Smooth muscle cell (in vitro differentiated cells): ENCODE data around the gene PLXNA4. TPM values are rescaled to one million over a fixed set of nuclear protein-coding genes. Genes with fewer than 3 reads are reported as not detected.

Experiments used
- DNase-seq: peaks from one replicate; lab custom pipeline; 2025; ENCODE audit not compliant: unreplicated experiment; lab: John Stamatoyannopoulos, UW
- H2AFZ ChIP-seq: fragments of 200-600 bp; sonication (generic); 2 replicates; pipeline ENCODE4 v1.6.0; 2016; ENCODE audit warnings: antibody characterized with exemption, low read depth, mild to moderate bottlenecking
- H3F3A ChIP-seq: fragments of 200-600 bp; sonication (generic); 2 replicates; pipeline ENCODE4 v1.6.0; 2017; ENCODE audit warnings: antibody characterized with exemption, low read depth
- H3K27ac ChIP-seq: fragments of 200-600 bp; sonication (generic); 2 replicates; pipeline ENCODE4 v1.5.1; 2016; ENCODE audit warnings: low read depth, mild to moderate bottlenecking
- H3K27me3 ChIP-seq: fragments of 200-600 bp; sonication (generic); 2 replicates; pipeline ENCODE4 v1.6.1; 2016; ENCODE audit warnings: low read depth, mild to moderate bottlenecking
- H3K36me3 ChIP-seq: fragments of 200-600 bp; sonication (generic); 2 replicates; pipeline ENCODE4 v1.5.1; 2016; ENCODE audit warnings: low read depth
- H3K4me1 ChIP-seq: fragments of 200-600 bp; sonication (generic); 2 replicates; pipeline ENCODE4 v1.5.1; 2016; ENCODE audit warnings: low read depth
- H3K4me2 ChIP-seq: fragments of 200-600 bp; sonication (generic); 2 replicates; pipeline ENCODE4 v1.6.0; 2016; ENCODE audit warnings: mild to moderate bottlenecking
- H3K4me3 ChIP-seq: fragments of 200-600 bp; sonication (generic); 2 replicates; pipeline ENCODE4 v1.5.1; 2016; ENCODE audit warnings: mild to moderate bottlenecking
- H3K79me2 ChIP-seq: fragments of 200-600 bp; sonication (generic); 2 replicates; pipeline ENCODE4 v1.6.0; 2016; ENCODE audit warnings: low read depth, mild to moderate bottlenecking
- H3K9ac ChIP-seq: fragments of 200-600 bp; sonication (generic); 2 replicates; pipeline ENCODE4 v1.6.0; 2016; ENCODE audit warnings: low read depth
- H3K9me3 ChIP-seq: fragments of 200-600 bp; sonication (generic); replicated peaks from 2 replicates; pipeline ENCODE4 v1.5.1; 2016; ENCODE audit warnings: low read depth
- H4K20me1 ChIP-seq: fragments of 200-600 bp; sonication (generic); 2 replicates; pipeline ENCODE4 v1.6.0; 2016; ENCODE audit warnings: low read depth
- CTCF ChIP-seq: fragments of 200-600 bp; sonication (generic); IDR thresholded peaks from 2 replicates; pipeline ENCODE4 v1.5.1; 2017; ENCODE audit warnings: borderline replicate concordance, mild to moderate bottlenecking, antibody characterized with exemption; ENCODE audit not compliant: insufficient read depth, poor library complexity, severe bottlenecking
- WGBS: methylation state at CpG from one replicate; pipeline ENCODE4 v1.1.7; 2016; ENCODE audit warnings: low lambda C conversion rate; 5-methylcytosine and 5-hydroxymethylcytosine counted together
- polyA plus RNA-seq: library from polyadenylated mRNA; unstranded; fragments of >200 nt; fragmentation: Nextera tagmentation; extraction: Ambion mirVana; gene quantifications from 2 replicates; pipeline ENCODE4 v1.2.1, GENCODE V29; 2016
- total RNA-seq: library from RNA; depleted of rRNA; stranded (reverse); fragments of >200 nt; gene quantifications from 2 replicates; pipeline ENCODE4 v1.2.3, GENCODE V29; 2014

PLXNA4 gene
- total and polyA plus RNA-seq, 2 experiments from 2014 or later = 8.5 to 9.9 TPM

- DNase-seq = no peak
- H3K9me3 ChIP-seq = no peaks in the 10 kb centered on the region
- H3K4me2 ChIP-seq = no peak overlapping the region
- H3K9ac ChIP-seq = no peak overlapping the region
- H3K27me3 ChIP-seq = no peaks in the 10 kb centered on the region
- H3K4me3 ChIP-seq = no peak overlapping the region
- H3K79me2 ChIP-seq = no peaks in the 10 kb centered on the region
- no peaks in the 10 kb centered on the region for H3K4me1 ChIP-seq
- no peaks in the 10 kb centered on the region for H3F3A ChIP-seq
- peak; percentile 7 for TF ChIP-seq CTCF
- H3K36me3 ChIP-seq = no peaks in the 10 kb centered on the region
- no peak overlapping the region for H3K27ac ChIP-seq
- 77% methylated on average over 6 of the region's 6 CpGs for WGBS
- H4K20me1 ChIP-seq = no peaks in the 10 kb centered on the region
- H2AFZ ChIP-seq = no peak overlapping the region
Observed at GRCh38 chr7:132321387-132321786, 254.9 kb downstream of the PLXNA4 start.

GRCh38 chr7:132319481-132319880, 256.8 kb downstream of the PLXNA4 start:
- no peak for DNase-seq
- Histone ChIP-seq H3K9ac (no peak overlapping the region), H3K4me3 (no peak overlapping the region), H3K4me2 (no peak overlapping the region), H3K9me3 (no peaks in the 10 kb centered on the region), H3F3A (no peaks in the 10 kb centered on the region), H3K27me3 (no peaks in the 10 kb centered on the region), H3K4me1 (no peaks in the 10 kb centered on the region), H3K79me2 (no peaks in the 10 kb centered on the region), H4K20me1 (no peaks in the 10 kb centered on the region), H2AFZ (no peak overlapping the region), H3K27ac (no peak overlapping the region), H3K36me3 (no peaks in the 10 kb centered on the region)
- TF ChIP-seq CTCF = no peak
- WGBS = 88% methylated on average over 6 of the region's 6 CpGs

GRCh38 chr7:132318352-132319318, 257.6 kb downstream of the PLXNA4 start:
- H3K4me1 ChIP-seq = no peaks in the 10 kb centered on the region
- no peaks in the 10 kb centered on the region for H3K79me2 ChIP-seq
- no peaks in the 10 kb centered on the region for H3K9me3 ChIP-seq
- H3K27ac ChIP-seq = no peak overlapping the region
- H3K4me2 ChIP-seq = peak overlapping the region; percentile 58
- no peaks in the 10 kb centered on the region for H3K36me3 ChIP-seq
- H4K20me1 ChIP-seq = no peaks in the 10 kb centered on the region
- TF ChIP-seq CTCF = peak; percentile 85
- H3K27me3 ChIP-seq = no peaks in the 10 kb centered on the region
- no peaks in the 10 kb centered on the region for H3F3A ChIP-seq
- peak overlapping the region; percentile 3 for H2AFZ ChIP-seq
- no peak overlapping the region for H3K9ac ChIP-seq
- WGBS = 13% methylated on average over 20 of the region's 20 CpGs
- peak overlapping the region; percentile 27 for H3K4me3 ChIP-seq
- DNase-seq = peak; percentile 55
